Measurements from ENCODE around the gene SNCB.
"Not testable (repeated sequence)": the region's sequence is repeated elsewhere in the genome, so short reads cannot be mapped to it uniquely, and the experiment has no call there.

The SNCB gene

GRCh38 chr5:176621661-176622079 is 8.7 kb downstream of the SNCB start:
- peak in 1 of 4 experiments; percentile 21 for DNase-seq

GRCh38 chr5:176620333-176620981 is 9.9 kb downstream of the SNCB start:
- DNase-seq = peak; percentile 34 to 69 (median 56)

GRCh38 chr5:176619569-176620332 is 10.6 kb downstream of the SNCB start:
- no peak for DNase-seq

- peak; percentile 36 to 66 (median 45) for DNase-seq
Observed at GRCh38 chr5:176619203-176619568, 11.1 kb downstream of the SNCB start.

- no peak for DNase-seq
Observed at GRCh38 chr5:176618783-176619182, 11.6 kb downstream of the SNCB start.

- no peak for DNase-seq
Observed at GRCh38 chr5:176616511-176616910, 13.8 kb downstream of the SNCB start.

- DNase-seq = no peak
Observed at GRCh38 chr5:176614805-176615478, 15.4 kb downstream of the SNCB start.

GRCh38 chr5:176612855-176613254 is 17.5 kb downstream of the SNCB start:
- no peak for DNase-seq

- no peak for DNase-seq
Observed at GRCh38 chr5:176612008-176612407, 18.3 kb downstream of the SNCB start.

GRCh38 chr5:176611435-176611834 is 18.9 kb downstream of the SNCB start:
- DNase-seq = peak; percentile 79 to 87 (median 84)

- no peak for DNase-seq
Observed at GRCh38 chr5:176610435-176610773, 19.9 kb downstream of the SNCB start.

- peak; percentile 62 to 87 (median 78) for DNase-seq
Observed at GRCh38 chr5:176609724-176610434, 20.5 kb downstream of the SNCB start, which contains the start of gene GPRIN1. GPRIN1 (minus strand) TSS chr5:176610156; CDS start chr5:176599834, 10,322 bp downstream.

- DNase-seq = no peak
Observed at GRCh38 chr5:176608937-176609723, 21.2 kb downstream of the SNCB start.

- DNase-seq = no peak
Observed at GRCh38 chr5:176608142-176608705, 22.1 kb downstream of the SNCB start.

GRCh38 chr5:176606875-176607274 is 23.5 kb downstream of the SNCB start:
- no peak for DNase-seq

- DNase-seq = no peak
Observed at GRCh38 chr5:176606032-176606431, 24.3 kb downstream of the SNCB start.

- no peak for DNase-seq
Observed at GRCh38 chr5:176603091-176603490, 27.2 kb downstream of the SNCB start.

- DNase-seq = no peak
Observed at GRCh38 chr5:176601901-176602482, 28.3 kb downstream of the SNCB start.

GRCh38 chr5:176599749-176600430 is 30.4 kb downstream of the SNCB start:
- not testable (repeated sequence) for DNase-seq
